ENCODE measurements around the gene BRD2.

Gene BRD2

GRCh38 chr6:33010356-33010755 is 42.0 kb downstream of the BRD2 start:
- Histone ChIP-seq H3K9ac (ENCODE audit: low read depth, low read length) (no peak overlapping the region), H3K9me3 (replicated peaks; ENCODE audit: low read length) (no peaks in the 10 kb centered on the region), H3K4me1 (ENCODE audit: control insufficient read depth, insufficient read depth, low read length) (no peaks in the 10 kb centered on the region), H3K4me2 (ENCODE audit: low read length) (no peak overlapping the region), H3K27me3 (ENCODE audit: control insufficient read depth, insufficient read depth, low read length) (peaks cover 84% of the 10 kb centered on the region), H3K36me3 (ENCODE audit: insufficient read depth, low read length) (no peaks in the 10 kb centered on the region), H3K4me3 (ENCODE audit: low read length) (no peak overlapping the region)

GRCh38 chr6:33013608-33014007 is 45.2 kb downstream of the BRD2 start:
- H3K4me3 ChIP-seq (ENCODE audit: low read length) = no peak overlapping the region
- no peak overlapping the region for H3K9ac ChIP-seq (ENCODE audit: low read depth, low read length)
- H3K27me3 ChIP-seq (ENCODE audit: control insufficient read depth, insufficient read depth, low read length) = peaks cover 88% of the 10 kb centered on the region
- H3K9me3 ChIP-seq (replicated peaks; ENCODE audit: low read length) = no peaks in the 10 kb centered on the region
- no peaks in the 10 kb centered on the region for H3K36me3 ChIP-seq (ENCODE audit: insufficient read depth, low read length)
- H3K4me2 ChIP-seq (ENCODE audit: low read length) = no peak overlapping the region
- no peaks in the 10 kb centered on the region for H3K4me1 ChIP-seq (ENCODE audit: control insufficient read depth, insufficient read depth, low read length)

DNA sequence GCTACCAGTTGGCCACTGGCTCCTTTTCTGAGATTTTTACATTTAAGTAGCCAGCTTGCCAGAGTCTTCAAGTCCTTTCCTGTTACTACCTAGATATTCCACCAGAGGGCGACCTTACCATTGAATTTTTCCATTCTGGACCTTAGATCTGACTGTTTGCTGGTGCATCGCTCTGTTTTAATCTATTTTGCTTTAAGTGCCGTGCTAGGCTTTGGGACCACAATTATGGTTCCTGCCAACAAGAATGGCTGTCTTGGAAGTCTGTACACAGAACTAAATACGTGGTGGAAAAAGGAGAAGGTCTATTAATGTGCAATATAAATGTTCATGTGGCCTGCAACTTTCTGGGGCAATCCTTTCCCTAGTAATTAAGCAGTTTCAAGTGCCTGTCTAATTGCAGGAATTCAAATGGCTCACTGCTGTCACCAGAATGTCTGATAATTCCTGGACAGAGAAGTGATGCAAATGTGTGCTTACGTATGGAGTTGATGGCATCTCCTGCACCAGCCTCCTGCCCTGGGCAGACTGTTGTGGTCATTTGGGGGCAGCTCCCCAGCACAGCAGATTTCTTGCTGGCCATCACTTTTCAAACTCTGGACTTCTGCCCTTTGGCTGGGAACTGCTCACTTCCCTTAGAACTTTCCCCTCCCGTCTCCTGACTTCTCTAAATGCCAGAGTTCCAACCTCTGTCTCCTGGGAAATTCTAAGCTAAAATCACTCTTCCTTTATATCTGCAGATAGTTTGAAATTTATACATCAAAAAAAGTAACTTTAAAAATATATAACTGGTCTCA is 46.6 kb downstream of the BRD2 start:
- Histone ChIP-seq H3K36me3 (ENCODE audit: insufficient read depth, low read length) (no peaks in the 10 kb centered on the region), H3K9ac (ENCODE audit: low read depth, low read length) (no peak overlapping the region), H3K4me1 (ENCODE audit: control insufficient read depth, insufficient read depth, low read length) (peaks cover 5% of the 10 kb centered on the region), H3K4me2 (ENCODE audit: low read length) (no peak overlapping the region), H3K9me3 (replicated peaks; ENCODE audit: low read length) (no peaks in the 10 kb centered on the region), H3K27me3 (ENCODE audit: control insufficient read depth, insufficient read depth, low read length) (peaks cover 88% of the 10 kb centered on the region), H3K4me3 (ENCODE audit: low read length) (no peak overlapping the region)

DNA sequence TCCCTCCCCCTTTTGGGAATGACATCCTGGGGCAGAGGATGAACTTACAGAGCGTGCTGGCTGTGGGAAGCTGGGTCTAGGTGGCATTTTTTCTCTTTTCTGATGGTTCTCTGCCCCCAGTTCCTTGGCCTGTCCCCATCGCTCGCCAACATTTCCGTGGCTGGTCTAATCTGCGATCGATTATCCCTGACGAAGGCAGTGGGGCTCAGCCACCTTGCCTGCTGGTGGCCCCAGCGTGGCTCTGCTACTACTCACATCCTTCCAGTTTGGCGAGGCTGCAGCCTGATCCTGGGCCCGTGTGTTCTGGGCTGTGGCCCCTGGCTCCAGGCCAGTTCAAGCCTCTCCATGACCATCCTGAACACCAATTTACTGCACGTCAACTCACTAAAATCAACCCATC is 47.4 kb downstream of the BRD2 start:
- H3K4me1 ChIP-seq (ENCODE audit: control insufficient read depth, insufficient read depth, low read length) = peaks cover 5% of the 10 kb centered on the region
- H3K27me3 ChIP-seq (ENCODE audit: control insufficient read depth, insufficient read depth, low read length) = peaks cover 88% of the 10 kb centered on the region
- H3K9me3 ChIP-seq (replicated peaks; ENCODE audit: low read length) = no peaks in the 10 kb centered on the region
- H3K4me2 ChIP-seq (ENCODE audit: low read length) = no peak overlapping the region
- no peaks in the 10 kb centered on the region for H3K36me3 ChIP-seq (ENCODE audit: insufficient read depth, low read length)
- no peak overlapping the region for H3K9ac ChIP-seq (ENCODE audit: low read depth, low read length)
- H3K4me3 ChIP-seq (ENCODE audit: low read length) = no peak overlapping the region

- H3K4me1 ChIP-seq (ENCODE audit: control insufficient read depth, insufficient read depth, low read length) = peaks cover 5% of the 10 kb centered on the region
- H3K9ac ChIP-seq (ENCODE audit: low read depth, low read length) = no peak overlapping the region
- no peaks in the 10 kb centered on the region for H3K36me3 ChIP-seq (ENCODE audit: insufficient read depth, low read length)
- H3K9me3 ChIP-seq (replicated peaks; ENCODE audit: low read length) = no peaks in the 10 kb centered on the region
- peaks cover 88% of the 10 kb centered on the region for H3K27me3 ChIP-seq (ENCODE audit: control insufficient read depth, insufficient read depth, low read length)
- H3K4me3 ChIP-seq (ENCODE audit: low read length) = no peak overlapping the region
- H3K4me2 ChIP-seq (ENCODE audit: low read length) = no peak overlapping the region
Measured at GRCh38 chr6:33017018-33017417, 48.6 kb downstream of the BRD2 start.

DNA sequence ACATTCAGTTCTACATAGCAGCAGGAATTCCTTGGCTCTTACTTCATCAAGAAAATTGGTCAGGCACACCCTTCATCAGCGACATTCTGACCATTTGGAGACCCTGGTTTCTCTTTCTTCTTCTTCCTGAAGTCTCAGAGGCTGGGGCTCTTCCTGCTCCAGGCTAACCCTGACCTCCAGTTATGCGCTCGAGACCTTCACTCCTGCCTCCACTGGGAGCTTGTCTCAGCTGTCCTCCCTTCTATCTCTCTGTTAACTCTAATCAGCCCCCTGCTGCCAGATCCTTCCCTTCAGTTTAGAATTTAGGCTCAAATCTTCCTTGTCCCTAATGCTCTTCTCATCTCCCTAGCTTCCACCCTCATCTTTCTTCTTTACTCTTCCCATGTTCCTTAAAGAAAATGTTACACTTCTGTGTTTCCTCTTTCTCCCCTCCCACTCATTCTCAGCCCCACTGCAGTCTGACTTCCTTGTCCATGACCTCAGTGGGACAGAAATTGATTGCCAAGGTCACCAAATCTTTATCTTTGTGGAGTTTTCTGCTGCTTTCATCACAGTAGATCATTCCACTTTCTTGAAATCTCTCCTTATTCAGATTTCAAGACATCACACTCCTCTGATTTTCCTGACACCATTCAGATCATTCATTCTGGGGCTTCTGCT is 49.4 kb downstream of the BRD2 start:
- Histone ChIP-seq H3K27me3 (ENCODE audit: control insufficient read depth, insufficient read depth, low read length) (peaks cover 84% of the 10 kb centered on the region), H3K4me2 (ENCODE audit: low read length) (no peak overlapping the region), H3K9me3 (replicated peaks; ENCODE audit: low read length) (no peaks in the 10 kb centered on the region), H3K36me3 (ENCODE audit: insufficient read depth, low read length) (no peaks in the 10 kb centered on the region), H3K9ac (ENCODE audit: low read depth, low read length) (no peak overlapping the region), H3K4me1 (ENCODE audit: control insufficient read depth, insufficient read depth, low read length) (peaks cover 5% of the 10 kb centered on the region), H3K4me3 (ENCODE audit: low read length) (no peak overlapping the region)

- Histone ChIP-seq H3K4me1 (ENCODE audit: control insufficient read depth, insufficient read depth, low read length) (peaks cover 5% of the 10 kb centered on the region), H3K9me3 (replicated peaks; ENCODE audit: low read length) (no peaks in the 10 kb centered on the region), H3K9ac (ENCODE audit: low read depth, low read length) (no peak overlapping the region), H3K4me2 (ENCODE audit: low read length) (no peak overlapping the region), H3K27me3 (ENCODE audit: control insufficient read depth, insufficient read depth, low read length) (peaks cover 81% of the 10 kb centered on the region), H3K36me3 (ENCODE audit: insufficient read depth, low read length) (no peaks in the 10 kb centered on the region), H3K4me3 (ENCODE audit: low read length) (no peak overlapping the region)
Measured at GRCh38 chr6:33018418-33018817, 50.0 kb downstream of the BRD2 start.

DNA sequence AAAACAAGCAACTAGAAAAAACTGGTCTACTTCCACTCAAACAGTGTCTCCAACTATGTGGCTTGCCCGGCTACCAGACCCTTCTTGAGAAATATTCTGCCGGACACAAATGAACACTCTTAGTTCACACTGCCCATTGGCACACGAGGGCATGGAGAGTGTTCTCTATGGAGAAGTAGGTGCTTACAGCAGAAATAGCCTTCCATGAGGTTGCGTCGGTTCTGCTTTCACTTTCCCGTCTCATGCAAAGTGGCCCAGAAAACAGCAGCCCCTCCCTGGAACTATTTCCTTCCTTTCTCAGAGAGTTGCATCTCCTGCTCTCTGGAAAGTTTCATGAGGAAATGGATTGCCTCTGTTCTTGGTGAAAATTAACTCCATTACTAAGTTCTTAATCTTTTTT is 50.5 kb downstream of the BRD2 start:
- H3K4me3 ChIP-seq (ENCODE audit: low read length) = no peak overlapping the region
- no peaks in the 10 kb centered on the region for H3K36me3 ChIP-seq (ENCODE audit: insufficient read depth, low read length)
- no peaks in the 10 kb centered on the region for H3K9me3 ChIP-seq (replicated peaks; ENCODE audit: low read length)
- H3K27me3 ChIP-seq (ENCODE audit: control insufficient read depth, insufficient read depth, low read length) = peaks cover 77% of the 10 kb centered on the region
- H3K4me1 ChIP-seq (ENCODE audit: control insufficient read depth, insufficient read depth, low read length) = peaks cover 5% of the 10 kb centered on the region
- peak overlapping the region; percentile 57 for H3K4me2 ChIP-seq (ENCODE audit: low read length)
- no peak overlapping the region for H3K9ac ChIP-seq (ENCODE audit: low read depth, low read length)

DNA sequence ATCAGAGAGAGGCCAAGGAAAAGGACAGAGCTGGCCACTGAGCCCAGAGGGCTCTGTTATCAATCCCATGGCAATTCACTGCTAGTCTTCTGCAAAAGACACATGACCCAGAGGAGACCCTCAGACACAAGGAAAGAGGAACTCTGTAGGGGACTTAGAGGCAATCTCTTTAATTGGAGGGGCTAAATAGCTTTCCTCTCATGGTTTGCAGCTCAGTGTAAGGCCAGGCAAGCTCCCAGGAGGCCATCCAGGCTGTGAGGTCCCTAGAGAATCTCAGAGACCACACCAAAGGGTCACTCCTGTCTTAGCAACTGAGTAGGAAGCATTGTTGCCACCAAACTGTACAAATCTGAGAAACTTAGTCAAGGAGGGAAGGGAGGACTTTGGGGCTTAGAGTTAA is 51.0 kb downstream of the BRD2 start:
- peaks cover 5% of the 10 kb centered on the region for H3K4me1 ChIP-seq (ENCODE audit: control insufficient read depth, insufficient read depth, low read length)
- H3K9ac ChIP-seq (ENCODE audit: low read depth, low read length) = no peak overlapping the region
- no peak overlapping the region for H3K4me3 ChIP-seq (ENCODE audit: low read length)
- peak overlapping the region; percentile 57 for H3K4me2 ChIP-seq (ENCODE audit: low read length)
- no peaks in the 10 kb centered on the region for H3K36me3 ChIP-seq (ENCODE audit: insufficient read depth, low read length)
- no peaks in the 10 kb centered on the region for H3K9me3 ChIP-seq (replicated peaks; ENCODE audit: low read length)
- H3K27me3 ChIP-seq (ENCODE audit: control insufficient read depth, insufficient read depth, low read length) = peaks cover 75% of the 10 kb centered on the region

DNA sequence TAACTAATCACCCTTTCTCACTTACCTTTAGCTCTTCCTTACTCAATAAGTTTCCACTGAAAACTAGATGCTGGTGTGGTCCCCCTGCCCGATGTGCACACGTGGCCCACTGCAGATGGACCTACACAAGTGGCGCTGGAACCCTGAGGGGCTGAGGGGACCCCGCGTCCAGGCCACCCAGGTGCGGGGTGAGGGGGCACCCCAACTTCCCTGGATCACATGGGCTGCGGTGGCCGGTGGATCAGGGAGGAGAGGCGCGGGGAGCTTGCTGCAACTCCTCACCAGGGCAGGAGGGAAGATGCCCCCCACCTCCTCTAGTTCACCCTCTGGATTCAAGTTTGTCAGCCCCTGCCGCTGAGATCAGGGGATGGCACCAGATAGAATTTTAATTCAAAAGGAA is 53.5 kb downstream of the BRD2 start:
- peaks cover 5% of the 10 kb centered on the region for H3K4me1 ChIP-seq (ENCODE audit: control insufficient read depth, insufficient read depth, low read length)
- H3K27me3 ChIP-seq (ENCODE audit: control insufficient read depth, insufficient read depth, low read length) = peaks cover 76% of the 10 kb centered on the region
- H3K9me3 ChIP-seq (replicated peaks; ENCODE audit: low read length) = no peaks in the 10 kb centered on the region
- H3K9ac ChIP-seq (ENCODE audit: low read depth, low read length) = no peak overlapping the region
- H3K4me2 ChIP-seq (ENCODE audit: low read length) = no peak overlapping the region
- no peak overlapping the region for H3K4me3 ChIP-seq (ENCODE audit: low read length)
- no peaks in the 10 kb centered on the region for H3K36me3 ChIP-seq (ENCODE audit: insufficient read depth, low read length)

- Histone ChIP-seq H3K36me3 (ENCODE audit: insufficient read depth, low read length) (no peaks in the 10 kb centered on the region), H3K4me1 (ENCODE audit: control insufficient read depth, insufficient read depth, low read length) (peaks cover 5% of the 10 kb centered on the region), H3K27me3 (ENCODE audit: control insufficient read depth, insufficient read depth, low read length) (peaks cover 72% of the 10 kb centered on the region), H3K9ac (ENCODE audit: low read depth, low read length) (no peak overlapping the region), H3K4me3 (ENCODE audit: low read length) (no peak overlapping the region), H3K4me2 (ENCODE audit: low read length) (no peak overlapping the region), H3K9me3 (replicated peaks; ENCODE audit: low read length) (no peaks in the 10 kb centered on the region)
Measured at GRCh38 chr6:33023536-33023935, 55.1 kb downstream of the BRD2 start.

- Histone ChIP-seq H3K27me3 (ENCODE audit: control insufficient read depth, insufficient read depth, low read length) (peaks cover 70% of the 10 kb centered on the region), H3K36me3 (ENCODE audit: insufficient read depth, low read length) (no peaks in the 10 kb centered on the region), H3K9me3 (replicated peaks; ENCODE audit: low read length) (no peaks in the 10 kb centered on the region), H3K4me2 (ENCODE audit: low read length) (no peak overlapping the region), H3K9ac (ENCODE audit: low read depth, low read length) (no peak overlapping the region), H3K4me3 (ENCODE audit: low read length) (no peak overlapping the region), H3K4me1 (ENCODE audit: control insufficient read depth, insufficient read depth, low read length) (no peaks in the 10 kb centered on the region)
Measured at GRCh38 chr6:33024521-33024920, 56.1 kb downstream of the BRD2 start.
